Measurements from ENCODE around the gene SSC4D. TPM values are rescaled to one million over a fixed set of nuclear protein-coding genes. Genes with fewer than 3 reads are reported as not detected.
"Not testable (repeated sequence)": the region's sequence is repeated elsewhere in the genome, so short reads cannot be mapped to it uniquely, and the experiment has no call there.

Gene SSC4D
- polyA plus RNA-seq, 6 donors from 2014 or later = not detected

- H3K27ac Mint-ChIP-seq = peak overlapping the region in 1 of 6 donors; percentile 72
- no peak overlapping the region for H3K4me3 Mint-ChIP-seq
- peaks cover 0 to 5% (median 0%) of the 10 kb centered on the region in 3 donors for H3K27me3 Mint-ChIP-seq
- no peaks in the 10 kb centered on the region for H3K9me3 Mint-ChIP-seq
- H3K36me3 Mint-ChIP-seq = no peaks in the 10 kb centered on the region
- no peak for ATAC-seq (ENCODE audit: low read depth in 2 of 2)
- H3K4me1 Mint-ChIP-seq = peaks cover 8 to 11% (median 10%) of the 10 kb centered on the region in 3 donors
- no peak for DNase-seq
Measured at GRCh38 chr7:76405738-76406137, 3.8 kb downstream of the SSC4D start.

DNA sequence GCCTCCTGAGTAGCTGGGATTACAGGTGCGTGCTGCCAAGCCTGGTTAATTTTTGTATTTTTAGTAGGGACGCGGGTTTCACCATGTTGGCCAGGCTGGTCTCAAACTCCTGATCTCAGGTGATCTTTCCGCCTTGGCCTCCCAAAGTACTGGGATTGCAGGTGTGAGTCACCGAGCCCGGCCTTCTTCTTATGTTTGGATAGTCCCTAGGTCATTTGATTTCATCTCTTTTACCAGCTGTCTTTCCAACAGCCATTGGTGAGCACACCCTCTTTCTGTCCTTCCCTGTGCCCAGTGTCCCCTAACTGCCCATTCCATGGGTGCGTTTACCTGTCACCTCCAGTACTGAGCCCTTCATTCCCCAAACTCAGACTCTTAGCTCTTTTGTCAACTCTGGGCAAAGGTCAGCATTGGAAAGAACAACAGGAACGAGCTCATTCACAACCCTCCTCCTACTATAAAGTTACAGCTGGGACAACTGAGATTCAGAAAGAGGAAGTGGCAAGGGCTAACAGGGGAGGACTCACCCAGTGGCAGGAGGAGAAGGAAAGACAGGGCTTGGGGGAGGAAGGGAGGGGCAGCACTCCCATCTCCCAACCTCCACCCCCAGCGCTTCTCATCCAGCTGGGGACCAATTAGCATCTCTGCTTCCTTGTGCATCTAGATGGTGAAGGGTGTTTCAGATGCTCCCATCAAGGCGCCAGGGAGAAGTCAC lies 5.6 kb downstream of the SSC4D start:
- Mint-ChIP-seq H3K36me3 (no peaks in the 10 kb centered on the region), H3K9me3 (no peaks in the 10 kb centered on the region), H3K27ac (peak overlapping the region in 2 of 6 donors; percentile 14 to 23), H3K27me3 (peaks cover 0 to 5% (median 0%) of the 10 kb centered on the region in 3 donors), H3K4me1 (peaks cover 8 to 11% (median 10%) of the 10 kb centered on the region in 3 donors), H3K4me3 (peak overlapping the region in 1 of 8 donors; percentile 6)
- DNase-seq (no peak), ATAC-seq (ENCODE audit: low read depth in 2 of 2) (peak; percentile 39 to 53)

GRCh38 chr7:76403097-76403496 lies 6.4 kb downstream of the SSC4D start:
- H3K36me3 Mint-ChIP-seq; H3K9me3 Mint-ChIP-seq; DNase-seq; H3K27ac Mint-ChIP-seq; ATAC-seq (ENCODE audit: low read depth in 2 of 2); H3K27me3 Mint-ChIP-seq; H3K4me3 Mint-ChIP-seq: not testable (repeated sequence)
- H3K4me1 Mint-ChIP-seq = peaks cover 9 to 12% (median 11%) of the 10 kb centered on the region in 3 donors

DNA sequence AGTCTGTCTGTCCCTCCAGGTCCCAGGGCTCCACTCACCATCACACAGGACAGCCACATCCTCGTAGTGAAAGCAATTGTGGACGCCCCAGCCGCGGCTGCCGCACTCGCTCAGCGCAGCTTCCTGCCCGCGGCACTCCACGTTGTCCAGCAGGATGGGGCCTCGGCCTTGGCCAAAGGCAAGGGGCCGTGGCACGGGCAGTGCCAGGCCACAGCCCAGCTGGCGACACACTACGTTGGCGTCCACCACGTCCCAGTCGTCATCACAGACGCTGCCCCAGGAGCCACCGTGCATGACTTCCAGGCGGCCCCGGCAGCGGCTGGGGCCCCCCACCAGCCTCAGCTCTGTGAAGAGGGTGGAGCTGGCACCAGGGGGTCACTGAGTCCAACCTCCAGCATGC lies 9.2 kb downstream of the SSC4D start:
- Mint-ChIP-seq H3K9me3 (no peaks in the 10 kb centered on the region), H3K4me3 (no peak overlapping the region), H3K27me3 (no peaks in the 10 kb centered on the region), H3K36me3 (no peaks in the 10 kb centered on the region), H3K27ac (peak overlapping the region in 1 of 6 donors; percentile 37), H3K4me1 (peaks cover 15 to 21% (median 15%) of the 10 kb centered on the region in 3 donors)
- DNase-seq = no peak
- ATAC-seq (ENCODE audit: low read depth in 2 of 2) = no peak

GRCh38 chr7:76397409-76398183 lies 11.9 kb downstream of the SSC4D start:
- DNase-seq (peak; percentile 56), ATAC-seq (ENCODE audit: low read depth in 2 of 2) (peak; percentile 49 to 52)
- Mint-ChIP-seq H3K36me3 (no peaks in the 10 kb centered on the region), H3K4me1 (peaks cover 11 to 14% (median 12%) of the 10 kb centered on the region in 3 donors), H3K4me3 (peak overlapping the region; percentile 77 to 92 (median 84)), H3K27me3 (no peaks in the 10 kb centered on the region), H3K9me3 (no peaks in the 10 kb centered on the region), H3K27ac (peak overlapping the region in 4 of 6 donors; percentile 0 to 81 (median 35))

- Mint-ChIP-seq H3K4me3 (peak overlapping the region; percentile 75 to 89 (median 78)), H3K4me1 (peaks cover 12 to 21% (median 13%) of the 10 kb centered on the region in 3 donors), H3K36me3 (no peaks in the 10 kb centered on the region), H3K27me3 (no peaks in the 10 kb centered on the region), H3K27ac (no peak overlapping the region), H3K9me3 (no peaks in the 10 kb centered on the region)
- no peak for ATAC-seq (ENCODE audit: low read depth in 2 of 2)
- DNase-seq = no peak
Measured at GRCh38 chr7:76396864-76397263, 12.6 kb downstream of the SSC4D start.

- no peaks in the 10 kb centered on the region for H3K36me3 Mint-ChIP-seq
- peak overlapping the region in 2 of 8 donors; percentile 79 to 89 for H3K4me3 Mint-ChIP-seq
- DNase-seq (no peak), ATAC-seq (ENCODE audit: low read depth in 2 of 2) (no peak)
- H3K27me3 Mint-ChIP-seq = no peaks in the 10 kb centered on the region
- peak overlapping the region in 1 of 6 donors; percentile 56 for H3K27ac Mint-ChIP-seq
- H3K9me3 Mint-ChIP-seq = no peaks in the 10 kb centered on the region
- peaks cover 12 to 22% (median 13%) of the 10 kb centered on the region in 3 donors for H3K4me1 Mint-ChIP-seq
Measured at GRCh38 chr7:76395965-76396726, 13.4 kb downstream of the SSC4D start.

DNA sequence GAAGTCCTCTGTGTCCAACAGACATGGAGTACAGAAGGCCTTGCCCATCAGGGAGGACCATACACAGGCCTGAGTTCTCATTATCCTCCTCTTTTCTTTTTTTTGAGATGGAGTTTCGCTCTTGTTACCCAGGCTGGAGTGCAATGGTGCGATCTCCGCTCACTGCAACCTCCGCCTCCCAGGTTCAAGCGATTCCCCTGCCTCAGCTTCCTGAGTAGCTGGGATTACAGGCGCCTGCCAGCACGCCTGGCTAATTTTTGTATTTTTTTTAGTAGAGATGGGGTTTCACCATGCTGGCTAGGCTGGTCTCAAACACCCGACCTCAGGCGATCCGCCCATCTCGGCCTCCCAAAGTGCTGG lies 13.9 kb downstream of the SSC4D start:
- Mint-ChIP-seq H3K4me1 (peaks cover 12 to 22% (median 13%) of the 10 kb centered on the region in 3 donors), H3K4me3 (peak overlapping the region in 2 of 8 donors; percentile 22 to 89)
- not testable (repeated sequence) for H3K27ac Mint-ChIP-seq; ATAC-seq (ENCODE audit: low read depth in 2 of 2); H3K9me3 Mint-ChIP-seq; H3K36me3 Mint-ChIP-seq; DNase-seq; H3K27me3 Mint-ChIP-seq

GRCh38 chr7:76394957-76395356 lies 14.5 kb downstream of the SSC4D start:
- Mint-ChIP-seq H3K27me3 (no peaks in the 10 kb centered on the region), H3K27ac (no peak overlapping the region), H3K9me3 (no peaks in the 10 kb centered on the region), H3K4me1 (peaks cover 12 to 22% (median 13%) of the 10 kb centered on the region in 3 donors), H3K36me3 (no peaks in the 10 kb centered on the region), H3K4me3 (peak overlapping the region in 5 of 8 donors; percentile 7 to 89 (median 62))
- DNase-seq = no peak
- no peak for ATAC-seq (ENCODE audit: low read depth in 2 of 2)

DNA sequence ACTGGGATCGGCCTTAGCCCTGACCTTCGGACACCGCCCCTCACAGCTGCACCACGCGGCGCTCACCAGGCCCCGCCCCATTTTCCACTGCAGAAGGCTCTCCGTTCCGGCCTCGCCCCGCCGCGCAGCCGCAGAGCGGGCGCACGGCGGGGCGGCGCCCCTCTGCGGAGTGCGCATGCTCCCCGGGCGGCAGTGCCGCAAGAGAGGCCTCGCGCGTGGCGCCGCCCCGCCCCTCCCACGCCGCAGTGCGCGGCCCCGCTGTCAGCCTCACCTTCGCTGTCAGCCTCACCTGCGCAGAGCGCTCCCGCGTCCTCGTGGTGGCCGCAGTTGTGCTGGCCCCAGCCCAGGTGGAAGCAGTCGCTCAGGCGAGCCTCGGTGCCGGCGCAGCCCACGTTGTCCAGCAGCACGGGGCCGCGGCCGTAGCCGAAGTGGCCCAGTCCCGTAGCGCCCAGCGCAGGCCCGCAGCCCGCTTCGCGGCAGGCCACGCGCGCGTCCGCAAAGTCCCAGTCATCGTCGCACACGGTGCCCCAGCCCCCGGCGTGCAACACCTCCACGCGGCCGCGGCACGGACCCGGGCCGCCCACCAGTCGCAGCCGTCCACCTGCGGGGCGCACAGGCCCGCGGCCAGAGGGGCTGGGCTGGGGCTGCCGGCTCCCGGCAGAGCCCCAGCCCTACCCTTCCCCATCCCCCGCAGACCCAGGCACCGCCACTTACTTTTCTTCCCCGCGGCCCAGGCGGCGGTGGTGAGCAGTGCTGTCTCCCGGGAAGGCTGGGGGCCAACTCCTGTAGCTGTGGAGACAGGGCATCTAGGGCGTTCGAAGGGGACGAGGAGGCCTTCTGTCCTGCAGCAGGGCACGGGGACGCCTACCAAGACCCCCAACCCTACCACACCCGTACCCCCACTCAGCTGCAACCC lies 16.1 kb downstream of the SSC4D start:
- no peaks in the 10 kb centered on the region for H3K27me3 Mint-ChIP-seq
- H3K36me3 Mint-ChIP-seq = no peaks in the 10 kb centered on the region
- peaks cover 9 to 22% (median 13%) of the 10 kb centered on the region in 3 donors for H3K4me1 Mint-ChIP-seq
- no peaks in the 10 kb centered on the region for H3K9me3 Mint-ChIP-seq
- ATAC-seq (ENCODE audit: low read depth in 2 of 2) (peak; percentile 83 to 84), DNase-seq (peak; percentile 87)
- H3K27ac Mint-ChIP-seq = peak overlapping the region; percentile 47 to 96 (median 93)
- H3K4me3 Mint-ChIP-seq = peak overlapping the region; percentile 77 to 95 (median 90)

DNA sequence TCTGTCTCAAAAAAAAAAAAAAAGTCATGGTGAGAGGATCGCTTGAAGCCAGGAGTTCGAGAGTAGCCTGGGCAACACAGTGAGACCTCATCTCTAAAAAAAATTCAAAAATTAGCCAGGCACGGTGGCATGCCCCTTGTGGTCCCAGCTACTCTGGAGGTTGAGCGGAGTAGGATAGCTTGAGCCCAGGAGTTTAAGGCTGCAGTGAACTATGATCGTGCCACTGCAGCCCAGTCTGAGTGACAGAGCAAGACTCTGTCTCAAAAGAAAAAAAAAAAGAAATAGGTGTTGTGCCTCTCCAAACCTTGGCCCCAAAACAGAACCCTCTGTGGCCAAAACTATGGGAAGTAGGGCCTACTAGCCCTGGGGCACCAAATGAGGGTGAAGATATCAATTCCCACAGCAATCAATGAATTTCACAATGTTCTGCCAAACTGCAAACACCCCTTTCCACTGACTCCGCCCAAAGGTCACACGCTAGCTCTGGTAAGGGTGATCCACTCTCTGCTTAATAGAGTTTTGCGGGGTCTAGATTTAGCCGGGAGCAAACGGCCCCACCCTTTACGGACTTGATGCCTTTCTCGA lies 16.9 kb downstream of the SSC4D start:
- H3K4me3 Mint-ChIP-seq = peak overlapping the region; percentile 77 to 95 (median 90)
- DNase-seq (no peak), ATAC-seq (ENCODE audit: low read depth in 2 of 2) (peak in 1 of 2 donors; percentile 46)
- no peaks in the 10 kb centered on the region for H3K9me3 Mint-ChIP-seq
- peak overlapping the region in 5 of 6 donors; percentile 54 to 96 (median 94) for H3K27ac Mint-ChIP-seq
- H3K4me1 Mint-ChIP-seq = peaks cover 2 to 17% (median 7%) of the 10 kb centered on the region in 3 donors
- H3K36me3 Mint-ChIP-seq = no peaks in the 10 kb centered on the region
- no peaks in the 10 kb centered on the region for H3K27me3 Mint-ChIP-seq

GRCh38 chr7:76390092-76390491 lies 19.4 kb downstream of the SSC4D start:
- Mint-ChIP-seq H3K4me1 (peaks cover 2 to 12% (median 6%) of the 10 kb centered on the region in 3 donors), H3K36me3 (no peaks in the 10 kb centered on the region), H3K27me3 (no peaks in the 10 kb centered on the region), H3K4me3 (peak overlapping the region in 2 of 8 donors; percentile 63 to 66), H3K9me3 (no peaks in the 10 kb centered on the region), H3K27ac (peak overlapping the region in 1 of 6 donors; percentile 22)
- ATAC-seq (ENCODE audit: low read depth in 2 of 2) = no peak
- DNase-seq = no peak

All from naive B cell (primary cell).